Stimulated activated CD8-positive, alpha-beta memory T cell treated with anti-CD3 and anti-CD28 coated beads, Interleukin-4, amount 100 ng/mL, for 48 hours (primary cell): ENCODE data around the gene P2RX4.
"Not testable (repeated sequence)": the region's sequence is repeated elsewhere in the genome, so short reads cannot be mapped to it uniquely, and the experiment has no call there.

Experiments
- DNase-seq: peaks from one replicate; pipeline ENCODE4 v3.0.0-alpha.2; 2020

Gene P2RX4, protein sequence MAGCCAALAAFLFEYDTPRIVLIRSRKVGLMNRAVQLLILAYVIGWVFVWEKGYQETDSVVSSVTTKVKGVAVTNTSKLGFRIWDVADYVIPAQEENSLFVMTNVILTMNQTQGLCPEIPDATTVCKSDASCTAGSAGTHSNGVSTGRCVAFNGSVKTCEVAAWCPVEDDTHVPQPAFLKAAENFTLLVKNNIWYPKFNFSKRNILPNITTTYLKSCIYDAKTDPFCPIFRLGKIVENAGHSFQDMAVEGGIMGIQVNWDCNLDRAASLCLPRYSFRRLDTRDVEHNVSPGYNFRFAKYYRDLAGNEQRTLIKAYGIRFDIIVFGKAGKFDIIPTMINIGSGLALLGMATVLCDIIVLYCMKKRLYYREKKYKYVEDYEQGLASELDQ

DNA sequence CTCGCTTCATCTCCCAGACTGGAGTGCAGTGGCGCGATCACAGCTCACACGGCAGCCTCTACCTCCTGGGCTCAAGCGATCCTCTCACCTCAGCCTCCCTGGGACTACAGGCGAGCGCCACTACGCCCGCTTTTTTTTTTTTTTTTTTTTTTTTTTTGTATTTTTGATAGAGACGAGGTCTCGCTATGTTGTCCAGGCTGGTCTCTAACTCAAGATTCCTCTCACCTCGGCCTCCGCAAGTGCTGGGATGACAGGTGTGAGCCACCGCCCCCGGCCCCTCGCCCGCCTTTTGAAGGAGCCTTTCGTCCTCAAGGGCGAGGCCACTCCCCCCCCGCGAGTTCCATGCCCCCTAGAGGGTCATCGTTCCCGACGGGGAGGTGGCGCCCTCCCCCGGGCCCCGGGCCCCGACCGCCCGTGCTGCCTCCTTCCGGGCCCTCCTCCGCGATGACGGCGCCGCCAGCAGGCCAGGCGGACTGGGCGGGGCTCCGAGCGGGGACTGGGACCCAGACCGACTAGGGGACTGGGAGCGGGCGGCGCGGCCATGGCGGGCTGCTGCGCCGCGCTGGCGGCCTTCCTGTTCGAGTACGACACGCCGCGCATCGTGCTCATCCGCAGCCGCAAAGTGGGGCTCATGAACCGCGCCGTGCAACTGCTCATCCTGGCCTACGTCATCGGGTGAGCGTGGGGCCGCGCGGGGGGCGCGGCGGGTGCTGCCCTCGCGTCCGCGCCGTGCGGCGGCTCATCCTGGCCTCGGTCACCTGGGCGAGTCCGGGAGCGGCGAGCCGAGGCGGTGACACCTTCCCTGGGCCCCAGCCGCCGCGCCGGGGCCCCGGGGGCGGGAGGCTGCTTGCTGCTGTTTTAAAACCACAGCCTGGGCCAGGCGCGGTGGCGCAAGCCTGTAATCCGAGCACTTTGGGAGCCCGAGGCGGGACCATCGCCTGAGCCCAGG, at the start of gene P2RX4:
TSS of gene P2RX4 (plus strand) at position 506 of the 949 bp plus-strand sequence. CDS start at position 542, 36 bp downstream.
- DNase-seq, result peak; percentile 91

DNA sequence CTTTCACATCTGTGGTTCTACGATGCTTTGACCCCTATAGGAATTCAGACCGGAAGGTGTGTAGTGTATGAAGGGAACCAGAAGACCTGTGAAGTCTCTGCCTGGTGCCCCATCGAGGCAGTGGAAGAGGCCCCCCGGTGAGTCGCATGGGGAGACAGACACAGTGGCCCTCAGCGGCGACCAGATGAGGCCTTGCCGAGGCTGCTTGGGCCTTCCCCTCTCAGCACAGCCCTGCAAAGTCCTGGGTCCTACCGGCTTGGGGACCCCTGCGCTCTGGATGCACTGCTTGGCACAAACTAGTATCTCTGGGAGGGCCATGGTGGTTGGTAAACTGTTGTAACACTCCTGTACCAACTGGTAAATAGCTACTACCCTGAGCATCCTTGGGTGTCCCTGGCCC, 47.5 kb upstream of the P2RX4 start:
- no peak for DNase-seq

DNA sequence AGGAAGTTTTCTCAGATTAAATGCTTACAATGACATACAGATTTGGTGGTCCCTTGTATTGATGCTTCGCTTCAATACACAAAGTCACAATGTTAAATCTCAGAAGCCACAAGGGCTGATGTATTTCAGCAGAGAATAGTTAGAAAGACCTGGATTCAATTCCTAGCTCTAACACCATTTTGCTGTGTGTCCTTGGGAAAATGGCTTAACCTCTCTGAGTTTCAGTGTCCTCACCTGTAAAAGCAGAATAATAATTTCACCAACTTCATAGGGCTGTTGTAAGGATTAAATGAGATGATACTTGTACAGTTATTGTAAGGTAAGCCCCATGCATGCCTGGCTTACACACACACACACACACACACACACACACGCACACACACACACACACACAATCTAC, 46.9 kb upstream of the P2RX4 start:
- DNase-seq, result no peak

DNA sequence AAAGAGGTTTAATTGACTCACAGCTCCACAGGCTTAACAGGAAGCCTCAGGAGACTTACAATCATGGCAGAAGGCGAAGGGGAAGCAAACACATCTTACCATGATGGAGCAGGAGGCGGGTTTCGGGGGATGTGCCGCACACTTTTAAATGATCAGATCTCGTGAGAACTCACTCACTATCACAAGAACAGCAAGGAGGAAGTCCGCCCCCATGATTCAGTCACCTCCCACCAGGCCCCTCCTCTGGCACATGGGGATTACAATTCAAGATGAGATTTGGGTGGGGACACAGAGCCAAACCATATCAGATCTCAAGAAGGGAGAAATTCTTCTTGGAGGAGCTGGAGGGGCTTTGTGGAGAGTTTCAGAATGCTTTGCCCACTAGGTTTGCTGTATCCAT, 45.1 kb upstream of the P2RX4 start:
- not testable (repeated sequence) for DNase-seq

DNA sequence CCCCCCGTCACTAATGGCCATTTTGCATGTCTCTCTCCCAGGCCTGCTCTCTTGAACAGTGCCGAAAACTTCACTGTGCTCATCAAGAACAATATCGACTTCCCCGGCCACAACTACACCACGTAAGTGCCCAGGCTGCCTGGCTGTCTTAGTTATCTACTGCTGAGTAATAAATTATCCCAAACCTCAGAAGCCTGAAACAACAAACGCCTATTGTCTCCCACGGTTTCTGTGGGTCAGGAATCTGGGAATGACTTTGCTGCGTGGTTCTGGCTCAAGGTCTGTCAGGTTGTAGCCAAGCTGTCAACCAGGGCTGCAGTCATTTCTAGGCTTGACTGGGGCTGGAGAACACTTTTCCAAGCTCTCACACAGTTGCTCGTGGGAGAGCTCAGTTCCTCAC, 44.6 kb upstream of the P2RX4 start:
- DNase-seq, result no peak

DNA sequence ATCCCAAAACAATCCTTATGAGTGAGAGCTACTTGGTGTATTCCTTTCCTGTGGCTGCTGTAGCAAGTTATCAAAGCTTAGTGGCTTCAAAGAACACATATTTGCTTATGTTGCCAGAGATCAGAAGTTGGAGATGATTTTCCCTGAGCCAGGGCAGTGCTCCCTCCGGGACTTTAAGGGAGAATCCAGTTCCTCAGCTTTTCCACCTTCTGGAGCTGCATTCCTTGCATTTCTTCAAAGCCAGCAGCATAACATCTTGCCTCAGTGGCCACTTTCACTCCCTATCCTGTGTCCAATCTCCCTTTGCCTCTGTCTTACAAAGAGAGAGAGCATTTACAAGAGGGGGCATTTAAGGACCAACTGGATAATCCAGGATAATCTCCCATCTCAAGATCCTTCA, 43.6 kb upstream of the P2RX4 start:
- DNase-seq, result no peak

DNA sequence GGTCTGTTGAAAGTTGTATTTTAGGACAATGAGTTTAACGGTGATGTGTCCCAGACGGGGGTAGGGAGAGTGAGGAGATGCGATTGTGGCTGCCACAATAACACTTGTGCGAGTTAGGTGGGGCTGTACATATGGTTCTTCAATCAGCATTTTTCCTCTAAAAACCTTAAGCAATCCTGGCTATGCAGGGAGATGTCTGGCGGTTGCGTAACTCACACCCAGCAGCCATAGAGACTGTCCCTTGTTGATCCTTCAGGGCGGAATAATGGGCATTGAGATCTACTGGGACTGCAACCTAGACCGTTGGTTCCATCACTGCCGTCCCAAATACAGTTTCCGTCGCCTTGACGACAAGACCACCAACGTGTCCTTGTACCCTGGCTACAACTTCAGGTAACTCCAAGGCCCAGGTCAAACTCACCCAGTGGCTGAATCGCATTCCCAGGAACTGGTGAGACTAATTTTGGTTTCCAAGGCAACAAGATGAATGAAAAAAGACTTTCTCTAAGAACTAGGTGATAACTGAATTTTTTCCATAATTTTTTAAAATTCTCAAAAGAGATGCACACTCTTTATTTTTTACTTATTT, 42.6 kb upstream of the P2RX4 start:
- no peak for DNase-seq

DNA sequence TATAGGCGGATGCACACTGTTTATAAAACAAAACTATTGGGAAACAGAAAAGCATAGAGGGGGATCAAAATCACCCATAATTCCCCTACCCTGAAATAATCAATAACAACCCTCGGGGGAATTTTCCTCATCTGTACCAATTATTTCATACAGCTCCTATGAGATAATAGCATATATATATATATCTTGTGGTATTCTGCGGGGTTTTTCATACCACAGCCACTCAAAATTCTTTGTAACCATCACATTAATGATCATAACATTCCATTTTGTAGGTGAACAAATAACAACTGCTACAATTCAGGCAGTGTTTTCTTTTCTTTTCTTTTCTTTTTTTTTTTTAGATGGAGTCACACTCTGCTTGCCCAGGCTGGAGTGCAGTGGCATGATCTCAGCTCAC, 42.0 kb upstream of the P2RX4 start:
- DNase-seq, result no peak

DNA sequence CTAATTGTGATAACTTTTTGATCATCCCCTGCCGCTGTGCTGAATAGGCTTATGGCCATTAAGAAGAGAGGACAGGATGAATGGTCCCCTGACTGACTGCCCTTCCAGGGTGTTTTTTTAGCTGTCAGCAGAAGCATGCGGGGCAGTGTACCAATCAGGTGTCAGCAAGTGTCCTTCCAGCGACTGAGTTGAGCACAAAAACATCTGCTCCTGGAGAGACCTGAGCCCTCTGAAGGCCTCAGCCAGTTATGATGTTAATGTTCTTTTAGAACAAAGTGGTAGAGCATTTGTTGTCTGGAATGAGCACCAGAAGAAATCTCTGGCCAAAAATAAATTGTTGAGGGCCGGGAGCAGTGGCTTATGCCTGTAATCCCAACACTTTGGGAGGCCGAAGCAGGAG, 39.8 kb upstream of the P2RX4 start:
- DNase-seq, result no peak

DNA sequence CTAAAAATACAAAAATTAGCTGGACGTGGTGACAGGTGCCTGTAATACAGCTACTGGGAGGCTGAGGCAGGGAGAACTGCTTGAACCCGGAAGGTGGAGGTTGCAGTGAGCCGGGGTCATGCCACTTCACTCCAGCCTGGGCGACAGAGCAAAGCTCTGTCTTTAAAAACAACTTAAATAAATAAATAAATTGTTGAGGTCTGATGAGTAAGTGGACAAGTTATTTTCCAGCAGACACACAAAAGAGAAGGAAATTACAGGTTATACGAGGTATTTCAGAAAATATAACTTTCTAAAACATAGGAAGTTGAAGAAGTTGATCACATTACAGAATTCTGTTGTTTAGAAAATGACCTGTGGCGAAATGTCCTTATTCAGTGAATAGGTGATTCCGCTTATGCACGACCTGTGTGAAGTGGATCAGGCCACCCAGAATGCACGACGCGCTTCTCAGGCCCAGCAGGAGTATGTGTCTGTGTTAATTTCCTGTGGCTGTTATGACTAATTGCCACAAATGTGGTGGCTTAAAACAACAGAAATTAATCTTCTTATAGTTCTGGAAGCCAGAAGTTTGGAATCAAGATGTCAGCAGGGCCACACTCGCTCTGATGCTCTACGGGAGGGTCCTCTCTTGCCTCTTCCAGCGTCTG, 39.2 kb upstream of the P2RX4 start:
- no peak for DNase-seq

DNA sequence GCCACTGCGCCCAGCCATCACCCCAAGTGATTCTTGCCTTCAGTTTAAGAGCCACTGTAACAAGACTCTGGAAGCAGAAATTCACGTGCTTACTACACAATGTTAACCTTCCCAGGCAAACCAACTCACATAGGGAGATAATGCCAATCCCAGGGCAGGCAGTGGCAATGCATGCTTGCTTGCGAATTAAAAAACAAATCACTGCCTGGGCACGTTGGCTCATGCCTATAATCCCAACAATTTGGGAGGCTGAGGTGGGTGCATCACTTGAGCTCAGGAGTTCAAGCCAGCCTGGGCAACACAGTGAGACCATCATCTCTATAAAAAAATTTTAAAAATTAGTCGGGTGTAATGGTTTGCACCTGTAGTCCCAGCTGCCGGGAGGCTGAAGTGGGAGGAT, 37.8 kb upstream of the P2RX4 start:
- DNase-seq, result no peak

DNA sequence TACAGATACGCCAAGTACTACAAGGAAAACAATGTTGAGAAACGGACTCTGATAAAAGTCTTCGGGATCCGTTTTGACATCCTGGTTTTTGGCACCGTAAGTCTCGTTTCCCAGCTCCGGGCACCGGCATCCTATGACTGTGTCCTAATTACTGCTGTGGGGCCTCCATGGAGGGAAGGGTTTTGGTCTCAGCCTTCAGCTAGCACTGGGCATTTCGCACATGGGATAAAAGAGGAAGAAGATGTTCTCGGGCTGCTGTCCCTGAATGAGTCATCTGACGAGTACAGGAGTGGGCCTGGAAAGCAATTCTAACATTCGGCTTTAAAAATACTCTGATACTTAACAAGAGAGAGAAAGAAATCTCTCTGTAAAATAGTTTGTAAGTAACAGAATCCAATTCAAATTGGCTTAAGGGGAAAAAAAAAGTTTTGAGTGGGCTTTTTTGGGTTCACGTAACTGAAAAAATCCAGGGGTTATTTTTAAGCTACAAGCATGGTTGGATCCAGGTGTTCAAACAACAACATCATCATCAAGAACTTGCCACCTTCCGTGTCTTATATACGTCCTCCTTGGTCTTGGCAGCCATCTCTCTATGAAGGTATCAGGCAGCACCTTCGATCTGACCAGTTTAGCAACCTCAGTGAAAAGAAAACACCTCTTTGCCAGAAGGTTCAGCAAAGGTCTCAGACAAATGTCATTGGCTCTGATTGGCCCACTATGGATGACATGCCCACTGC, 34.4 kb upstream of the P2RX4 start:
- no peak for DNase-seq

DNA sequence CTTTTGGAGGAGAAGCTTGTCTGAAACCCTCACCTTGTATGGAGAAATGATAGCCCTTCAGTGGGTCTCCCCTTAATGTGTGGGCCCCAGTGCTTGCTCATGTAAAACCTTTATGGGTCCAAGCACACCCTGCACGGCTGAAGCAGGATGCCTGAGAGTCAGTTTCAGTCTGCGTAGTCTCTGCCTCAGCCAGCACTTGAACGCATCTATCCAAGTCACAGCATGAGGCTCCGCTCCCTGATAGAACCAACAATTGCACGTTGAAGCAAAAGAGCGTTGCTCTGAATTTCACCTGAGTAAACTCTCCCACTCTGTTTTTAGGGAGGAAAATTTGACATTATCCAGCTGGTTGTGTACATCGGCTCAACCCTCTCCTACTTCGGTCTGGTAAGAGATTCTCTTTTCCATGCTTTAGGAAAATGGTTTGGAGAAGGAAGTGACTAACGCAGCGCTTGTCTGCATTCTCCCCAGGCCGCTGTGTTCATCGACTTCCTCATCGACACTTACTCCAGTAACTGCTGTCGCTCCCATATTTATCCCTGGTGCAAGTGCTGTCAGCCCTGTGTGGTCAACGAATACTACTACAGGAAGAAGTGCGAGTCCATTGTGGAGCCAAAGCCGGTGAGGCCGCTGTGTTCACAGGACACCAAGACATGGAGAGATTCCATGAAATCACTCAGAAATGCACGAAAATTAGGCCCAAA, 33.0 kb upstream of the P2RX4 start:
- DNase-seq, result no peak

DNA sequence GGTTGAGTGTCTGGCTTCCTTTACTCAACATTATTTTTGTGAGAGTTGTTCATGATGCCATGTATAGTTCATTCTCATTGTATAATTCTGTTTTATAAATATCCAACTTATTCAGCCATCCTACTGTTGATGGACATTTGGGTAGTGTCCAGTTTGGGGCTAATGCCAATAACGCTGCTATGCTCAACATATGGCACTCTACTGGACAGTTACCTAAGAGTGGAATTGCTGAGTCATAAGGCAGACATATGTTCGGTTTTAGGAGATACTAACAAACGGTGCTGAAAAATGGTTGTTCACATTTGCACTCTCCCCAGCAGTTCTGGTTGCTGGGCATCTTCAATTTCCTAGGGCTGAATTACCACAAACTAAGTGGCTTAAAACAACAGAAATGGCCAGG, 28.7 kb upstream of the P2RX4 start:
- DNase-seq, result no peak

DNA sequence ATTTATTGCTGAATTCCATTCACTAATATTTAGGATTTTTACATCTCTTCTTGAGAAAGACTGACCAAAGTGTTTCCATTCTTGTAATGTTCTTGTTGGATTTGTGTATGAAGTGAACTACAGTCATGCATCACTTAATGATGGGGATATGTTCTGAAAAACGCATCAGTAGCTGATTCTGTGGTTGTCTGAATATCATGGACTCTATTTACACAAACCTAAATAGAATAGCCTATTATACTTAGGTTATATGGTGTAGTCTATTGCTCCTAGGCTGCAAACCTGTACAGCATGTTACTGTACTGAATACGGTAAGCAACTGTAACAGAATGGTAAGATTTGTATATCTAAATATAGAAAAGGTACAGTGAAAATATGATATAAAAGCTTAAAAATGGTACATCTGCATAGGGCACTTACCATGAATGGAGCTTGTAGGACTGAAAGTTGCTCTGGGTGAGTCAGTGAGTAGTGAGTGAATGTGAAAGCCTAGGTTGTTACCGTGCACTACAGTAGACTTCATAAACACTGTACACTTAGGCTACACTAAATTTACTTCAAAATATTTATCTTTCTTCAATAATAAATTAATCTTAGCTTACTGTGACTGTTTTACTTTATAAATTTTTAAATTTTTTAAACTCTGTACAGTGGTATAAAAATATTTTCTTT, 27.6 kb upstream of the P2RX4 start:
- DNase-seq, result no peak

DNA sequence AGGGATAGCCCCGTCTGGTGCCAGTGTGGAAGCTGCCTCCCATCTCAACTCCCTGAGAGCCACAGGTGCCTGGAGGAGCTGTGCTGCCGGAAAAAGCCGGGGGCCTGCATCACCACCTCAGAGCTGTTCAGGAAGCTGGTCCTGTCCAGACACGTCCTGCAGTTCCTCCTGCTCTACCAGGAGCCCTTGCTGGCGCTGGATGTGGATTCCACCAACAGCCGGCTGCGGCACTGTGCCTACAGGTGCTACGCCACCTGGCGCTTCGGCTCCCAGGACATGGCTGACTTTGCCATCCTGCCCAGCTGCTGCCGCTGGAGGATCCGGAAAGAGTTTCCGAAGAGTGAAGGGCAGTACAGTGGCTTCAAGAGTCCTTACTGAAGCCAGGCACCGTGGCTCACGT, 25.5 kb upstream of the P2RX4 start:
- no peak for DNase-seq

DNA sequence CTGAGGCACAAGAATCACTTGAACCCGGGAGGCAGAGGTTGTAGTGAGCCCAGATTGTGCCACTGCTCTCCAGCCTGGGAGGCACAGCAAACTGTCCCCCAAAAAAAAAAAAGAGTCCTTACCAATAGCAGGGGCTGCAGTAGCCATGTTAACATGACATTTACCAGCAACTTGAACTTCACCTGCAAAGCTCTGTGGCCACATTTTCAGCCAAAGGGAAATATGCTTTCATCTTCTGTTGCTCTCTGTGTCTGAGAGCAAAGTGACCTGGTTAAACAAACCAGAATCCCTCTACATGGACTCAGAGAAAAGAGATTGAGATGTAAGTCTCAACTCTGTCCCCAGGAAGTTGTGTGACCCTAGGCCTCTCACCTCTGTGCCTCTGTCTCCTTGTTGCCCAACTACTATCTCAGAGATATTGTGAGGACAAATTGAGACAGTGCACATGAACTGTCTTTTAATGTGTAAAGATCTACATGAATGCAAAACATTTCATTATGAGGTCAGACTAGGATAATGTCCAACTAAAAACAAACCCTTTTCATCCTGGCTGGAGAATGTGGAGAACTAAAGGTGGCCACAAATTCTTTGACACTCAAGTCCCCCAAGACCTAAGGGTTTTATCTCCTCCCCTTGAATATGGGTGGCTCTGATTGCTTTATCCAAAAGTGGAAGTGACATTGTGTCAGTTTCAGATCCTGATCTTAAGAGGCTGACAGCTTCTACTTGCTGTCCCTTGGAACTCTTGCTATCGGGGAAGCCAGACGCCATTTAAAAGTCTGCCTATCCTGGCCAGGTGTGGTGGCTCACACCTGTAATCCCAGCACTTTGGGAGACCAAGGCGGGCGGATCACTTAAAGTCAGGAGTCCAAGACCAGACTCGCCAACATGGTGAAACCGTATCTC, 24.7 kb upstream of the P2RX4 start:
- no peak for DNase-seq

DNA sequence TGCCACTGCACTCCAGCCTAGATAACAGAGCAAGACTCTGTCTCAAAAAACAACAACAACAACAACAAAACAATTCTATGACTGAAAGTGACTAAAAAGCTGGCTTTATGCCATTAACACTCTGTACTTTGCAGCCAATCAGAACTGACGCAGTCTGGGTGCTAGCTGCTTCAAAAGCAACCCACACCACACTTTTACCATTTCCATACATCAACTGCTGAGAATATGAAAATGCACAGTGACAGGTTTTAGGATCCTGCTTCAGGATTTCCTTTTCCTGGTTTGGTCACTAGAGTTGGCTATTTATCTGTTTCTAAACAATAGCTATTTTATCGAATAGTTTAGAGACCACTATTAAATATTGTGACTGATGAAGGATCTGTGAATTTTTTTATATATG, 23.1 kb upstream of the P2RX4 start:
- DNase-seq, result no peak

DNA sequence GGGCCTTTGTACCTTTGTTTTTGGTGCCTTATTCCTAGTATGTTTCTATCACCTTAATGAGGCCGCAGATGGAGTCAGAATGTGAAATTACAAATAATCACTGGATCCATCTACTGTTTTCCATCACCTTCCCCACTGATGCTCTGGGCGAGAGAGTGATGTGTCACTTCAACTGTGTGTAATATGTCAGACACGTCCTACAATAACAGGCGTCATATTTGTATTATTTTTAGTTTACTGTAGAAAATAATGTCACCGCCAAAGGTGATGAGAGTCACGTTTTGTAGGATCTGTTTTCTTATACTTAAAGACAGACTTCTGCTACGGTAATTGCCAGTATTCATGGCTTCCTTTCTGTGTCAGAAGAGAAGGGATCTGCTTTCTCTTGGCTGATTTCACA, 22.4 kb upstream of the P2RX4 start:
- no peak for DNase-seq

DNA sequence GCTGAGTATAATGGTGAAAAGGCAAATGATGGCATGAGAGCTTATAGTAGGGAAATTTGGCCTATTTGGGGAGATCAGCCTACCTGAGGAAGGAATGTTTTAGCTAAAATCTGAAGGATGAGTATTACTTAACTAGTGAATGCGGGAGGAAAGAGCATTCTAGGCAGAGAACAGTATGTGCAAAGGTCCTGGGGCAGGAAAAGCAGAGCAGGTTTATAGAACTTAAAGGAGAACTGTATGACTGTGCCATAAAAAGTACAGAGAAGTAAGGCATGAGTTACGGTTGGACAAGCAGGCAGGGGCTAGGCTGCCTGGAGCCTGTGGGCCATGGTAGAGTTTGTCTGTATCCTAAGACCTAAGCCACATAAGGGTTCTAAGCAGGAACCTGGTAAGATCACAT, 21.7 kb upstream of the P2RX4 start:
- no peak for DNase-seq
